B cell (primary cell): ENCODE data around the gene DCN. TPM values are rescaled to one million over a fixed set of nuclear protein-coding genes. Genes with fewer than 3 reads are reported as not detected.

ENCODE experiments used
- ATAC-seq: fragments of 200-7000 bp; cut with Tn5 transposase; one replicate; pipeline ENCODE4 v1.10.0; 2021; ENCODE audit warnings: low read depth, mild to moderate bottlenecking, moderate number of reproducible peaks, moderate library complexity
- CTCF ChIA-PET: fragments of 350-600 bp; sonication (Branson Sonifier 250); formaldehyde crosslinking; loops from one replicate; lab custom pipeline; 2021; ENCODE audit warnings: antibody characterized with exemption, inconsistent platforms; lab: Charles Lee
- POLR2A ChIA-PET: fragments of 350-600 bp; sonication (Branson Sonifier 250); formaldehyde crosslinking; loops from one replicate; lab custom pipeline; 2021; ENCODE audit warnings: antibody characterized with exemption; lab: Charles Lee
- DNase-seq: peaks from one replicate; pipeline ENCODE4 v3.0.0; 2013
- H2AFZ ChIP-seq: 2 replicates; pipeline ENCODE4 v1.6.1; 2012; ENCODE audit warnings: mild to moderate bottlenecking, low read depth, low read length; ENCODE audit not compliant: insufficient read depth, poor library complexity, severe bottlenecking
- H3K27ac ChIP-seq, 2 donors: 1 replicate in 1 of 2; 2 replicates in 1 of 2; pipeline ENCODE4 v1.5.1; 2012 to 2013; ENCODE audit warnings: low read length in 2 of 2, mild to moderate bottlenecking in 2 of 2, moderate library complexity in 1 of 2
- H3K27me3 ChIP-seq, 4 experiments: fragments of 200-600 bp in 1 of 4; sonication (generic) in 1 of 4; replicated peaks in 1 of 4; 1 replicate in 2 of 4; 2 replicates in 2 of 4; pipeline versions ENCODE4 v1.6.1 to v1.7.0; 2013 to 2016; ENCODE audit warnings: low read length in 3 of 4, mild to moderate bottlenecking in 2 of 4, mixed read lengths in 1 of 4, moderate library complexity in 1 of 4; ENCODE audit not compliant: insufficient read depth in 4 of 4, control insufficient read depth in 3 of 4; ENCODE audit errors: control extremely low read depth in 1 of 4
- H3K36me3 ChIP-seq, 2 experiments: replicated peaks in 1 of 2; 1 replicate in 1 of 2; 2 replicates in 1 of 2; pipeline versions ENCODE4 v1.6.1 to v1.7.1; 2013; ENCODE audit warnings: low read length in 1 of 2; ENCODE audit not compliant: insufficient read depth in 2 of 2, control insufficient read depth in 1 of 2; ENCODE audit errors: control extremely low read depth in 1 of 2, extremely low read depth in 1 of 2
- H3K4me1 ChIP-seq, 2 donors: fragments of 200-600 bp in 1 of 2; sonication (generic) in 1 of 2; 1 replicate in 1 of 2; 2 replicates in 1 of 2; pipeline versions ENCODE4 v1.5.1 to v1.6.1; 2013 to 2017; ENCODE audit warnings: low read length in 2 of 2; ENCODE audit not compliant: control insufficient read depth in 2 of 2, insufficient read depth in 2 of 2
- H3K4me2 ChIP-seq: replicated peaks from 2 replicates; pipeline ENCODE3; 2012; ENCODE audit warnings: mild to moderate bottlenecking, low read depth, low read length; ENCODE audit not compliant: poor library complexity, severe bottlenecking
- H3K4me3 ChIP-seq, 5 experiments: fragments of 200-600 bp in 1 of 5; sonication (generic) in 1 of 5; 1 replicate in 3 of 5; 2 replicates in 2 of 5; pipeline versions ENCODE4 v1.5.1 to v1.7.0; 2011 to 2016; ENCODE audit warnings: low read length in 4 of 5, mild to moderate bottlenecking in 4 of 5, low read depth in 2 of 5, control low read depth in 1 of 5, moderate library complexity in 1 of 5; ENCODE audit not compliant: insufficient read depth in 1 of 5; ENCODE audit errors: control extremely low read depth in 1 of 5, extremely low read depth in 1 of 5
- H3K79me2 ChIP-seq: fragments of 200-600 bp; sonication (generic); one replicate; pipeline ENCODE4 v1.6.0; 2016; ENCODE audit warnings: low read length; ENCODE audit not compliant: control insufficient read depth, insufficient read depth
- H3K9ac ChIP-seq: fragments of 200-600 bp; sonication (generic); 2 replicates; pipeline ENCODE4 v1.6.1; 2017; ENCODE audit warnings: mild to moderate bottlenecking, low read length, moderate library complexity
- H3K9me3 ChIP-seq, 3 donors: one replicate each; pipeline versions ENCODE4 v1.6.1 to v1.7.1; 2013; ENCODE audit warnings: low read length in 2 of 3; ENCODE audit not compliant: control insufficient read depth in 2 of 3, insufficient read depth in 1 of 3; ENCODE audit errors: control extremely low read depth in 1 of 3
- H4K20me1 ChIP-seq: 2 replicates; pipeline ENCODE4 v1.6.0; 2012; ENCODE audit warnings: mild to moderate bottlenecking, low read length; ENCODE audit not compliant: insufficient read depth, control insufficient read depth, poor library complexity, severe bottlenecking
- H3K27ac Mint-ChIP-seq: one replicate; pipeline ENCODE4 v1.8.0; 2021; ENCODE audit warnings: mixed read lengths
- H3K27me3 Mint-ChIP-seq: one replicate; pipeline ENCODE4 v1.8.0; 2021; ENCODE audit warnings: mixed read lengths
- H3K4me1 Mint-ChIP-seq: one replicate; pipeline ENCODE4 v1.8.0; 2021; ENCODE audit warnings: mixed read lengths
- H3K4me3 Mint-ChIP-seq: one replicate; pipeline ENCODE4 v1.8.0; 2021; ENCODE audit warnings: mixed read lengths
- H3K9me3 Mint-ChIP-seq: one replicate; pipeline ENCODE4 v1.8.0; 2022; ENCODE audit warnings: mixed read lengths; ENCODE audit not compliant: insufficient read depth
- CTCF ChIP-seq: fragments of 200-600 bp; IDR thresholded peaks from one replicate; pipeline ENCODE4 v1.8.0; 2022; ENCODE audit warnings: antibody characterized with exemption, mild to moderate bottlenecking
- EZH2 ChIP-seq: IDR thresholded peaks from 2 replicates; pipeline ENCODE4 v1.6.1; 2012; ENCODE audit warnings: borderline replicate concordance, low read depth, mild to moderate bottlenecking, moderate library complexity, low read length; ENCODE audit not compliant: insufficient read depth, poor library complexity, severe bottlenecking
- intact Hi-C: fragments of 100-400 bp; cut with micrococcal nuclease; formaldehyde crosslinking; loops from one replicate; pipeline ENCODE4 v1.10.0; 2022
- polyA plus RNA-seq: library from polyadenylated mRNA; depleted of rRNA; stranded (reverse); fragments of >200 nt; gene quantifications from 2 replicates; pipeline ENCODE4 v1.2.3, GENCODE V29; 2012
- total RNA-seq, 2 donors: library from RNA; stranded (reverse); fragments of 120-200 nt in 1 of 2; gene quantifications; 1 replicate in 1 of 2; 2 replicates in 1 of 2; pipeline versions ENCODE4 v1.2.3 to v1.2.4, GENCODE V29; 2013 to 2022

Gene DCN
- total and polyA plus RNA-seq, 2 donors (not counting 1 experiment from before 2014, with no cell fraction given): not detected

GRCh38 chr12:91163116-91163515 is 19.5 kb downstream of the DCN start:
- intact Hi-C loops: no loop called here
- TF ChIP-seq EZH2: no peak
- no peak for TF ChIP-seq CTCF
- no peak for DNase-seq

DNA sequence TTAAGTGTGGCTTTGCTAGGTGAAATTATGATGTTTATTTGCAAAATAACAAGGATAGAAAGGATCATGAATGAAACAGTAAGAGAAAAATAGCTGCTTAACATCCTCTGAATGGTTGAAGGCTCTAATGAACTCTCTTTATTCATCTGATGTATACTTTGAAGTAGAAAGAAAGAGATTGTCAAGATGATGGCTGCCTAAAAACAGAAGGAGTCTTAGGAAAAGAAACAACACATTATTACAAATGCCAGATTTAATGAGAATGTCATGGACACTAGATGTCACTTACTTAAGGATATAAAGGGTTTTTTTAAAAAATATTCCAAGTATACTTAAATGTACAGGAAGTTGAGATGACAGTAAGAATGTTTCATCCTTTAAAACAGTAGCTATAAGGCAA is 21.6 kb downstream of the DCN start:
- intact Hi-C loops: no loop called here
- Histone ChIP-seq H3K4me3 (no peak overlapping the region), H3K4me2 (no peak overlapping the region), H4K20me1 (no peaks in the 10 kb centered on the region), H3K79me2 (no peaks in the 10 kb centered on the region), H3K9me3 (no peaks in the 10 kb centered on the region), H3K9ac (no peak overlapping the region), H3K27me3 (no peaks in the 10 kb centered on the region), H3K4me1 (no peaks in the 10 kb centered on the region), H3K27ac (no peak overlapping the region), H3K36me3 (no peaks in the 10 kb centered on the region), H2AFZ (no peak overlapping the region)
- Mint-ChIP-seq H3K4me3 (no peak overlapping the region), H3K27ac (no peak overlapping the region), H3K9me3 (no peaks in the 10 kb centered on the region), H3K4me1 (no peaks in the 10 kb centered on the region), H3K27me3 (peaks cover 6% of the 10 kb centered on the region)
- TF ChIP-seq EZH2 (no peak), CTCF (no peak)
- CTCF ChIA-PET: no interaction called here
- POLR2A ChIA-PET: no interaction called here
- ATAC-seq: no peak
- DNase-seq: no peak

More at GRCh38 chr12:91163116-91163515, 19.5 kb downstream of the DCN start:
- Histone ChIP-seq H3K79me2 (no peaks in the 10 kb centered on the region), H3K27me3 (no peaks in the 10 kb centered on the region), H3K27ac (no peak overlapping the region), H3K4me3 (no peak overlapping the region), H3K4me2 (no peak overlapping the region), H3K9ac (no peak overlapping the region), H2AFZ (no peak overlapping the region), H3K36me3 (no peaks in the 10 kb centered on the region), H4K20me1 (no peaks in the 10 kb centered on the region), H3K9me3 (no peaks in the 10 kb centered on the region), H3K4me1 (no peaks in the 10 kb centered on the region)
- CTCF ChIA-PET: no interaction called here
- H3K27me3 Mint-ChIP-seq: peaks cover 6% of the 10 kb centered on the region
- H3K4me3 Mint-ChIP-seq: no peak overlapping the region
- H3K27ac Mint-ChIP-seq: no peak overlapping the region
- no peak for ATAC-seq
- H3K4me1 Mint-ChIP-seq: no peaks in the 10 kb centered on the region
- H3K9me3 Mint-ChIP-seq: no peaks in the 10 kb centered on the region
- POLR2A ChIA-PET: no interaction called here
